GM12878 (cell line): Measurements from ENCODE around the gene ADAMTSL1.

Experiments used
- ATF3 ChIP-seq: IDR thresholded peaks from 2 replicates; pipeline ENCODE4 v1.6.1; 2011; ENCODE audit warnings: low read depth, mild to moderate bottlenecking, low read length, moderate library complexity, borderline replicate concordance; ENCODE audit errors: extremely low read depth
- BCLAF1 ChIP-seq: fragments of 450-650 bp; IDR thresholded peaks from 2 replicates; pipeline ENCODE4 v1.6.1; 2017; ENCODE audit warnings: antibody characterized with exemption, mild to moderate bottlenecking, moderate library complexity
- ELK1 ChIP-seq: IDR thresholded peaks from 2 replicates; pipeline ENCODE4 v1.6.1; 2012; ENCODE audit warnings: low read depth, low read length, improper control_type of control experiment
- EP300 ChIP-seq, 2 experiments: fragments of 150-350 bp in 1 of 2; IDR thresholded peaks; 2 replicates each; pipeline ENCODE4 v1.6.1; 2011 to 2012; ENCODE audit warnings: low read depth in 2 of 2, low read length in 2 of 2, borderline replicate concordance in 1 of 2, improper control_type of control experiment in 1 of 2, inconsistent platforms in 1 of 2; ENCODE audit not compliant: control insufficient read depth in 1 of 2
- JUNB ChIP-seq: IDR thresholded peaks from 2 replicates; pipeline ENCODE4 v1.6.1; 2016; ENCODE audit warnings: antibody characterized with exemption, mild to moderate bottlenecking
- NFYB ChIP-seq: IDR thresholded peaks from 2 replicates; pipeline ENCODE4 v1.6.1; 2011; ENCODE audit warnings: low read depth, mild to moderate bottlenecking, low read length, improper control_type of control experiment, moderate library complexity; ENCODE audit not compliant: insufficient read depth
- POLR2A ChIP-seq: IDR thresholded peaks from 2 replicates; pipeline ENCODE4 v1.6.1; 2011; ENCODE audit warnings: low read depth, mild to moderate bottlenecking, low read length
- TAF1 ChIP-seq: IDR thresholded peaks from 2 replicates; pipeline ENCODE4 v1.6.1; 2011; ENCODE audit warnings: mild to moderate bottlenecking, low read depth, low read length, borderline replicate concordance
- TCF12 ChIP-seq: IDR thresholded peaks from 2 replicates; pipeline ENCODE4 v1.6.1; 2011; ENCODE audit warnings: low read depth, mild to moderate bottlenecking, low read length
- TCF3 ChIP-seq: IDR thresholded peaks from 2 replicates; pipeline ENCODE4 v1.6.1; 2012; ENCODE audit warnings: low read depth, mild to moderate bottlenecking, low read length, borderline replicate concordance; ENCODE audit not compliant: insufficient read depth

GRCh38 chr9:18495065-18495464 lies 21.1 kb downstream of the ADAMTSL1 start:
- TF ChIP-seq TCF3 (no peak), ATF3 (no peak), EP300 (IDR thresholded peaks at IDR 0.05; ENCODE audit: borderline replicate concordance in 1 of 2, control insufficient read depth in 1 of 2, low read depth in 2 of 2, low read length in 2 of 2) (no peak), POLR2A (no peak), ELK1 (no peak), JUNB (no peak), BCLAF1 (no peak), TCF12 (no peak), NFYB (no peak), TAF1 (no peak)
